H1 (cell line): ENCODE data around the gene DCTPP1. TPM values are rescaled to one million over a fixed set of nuclear protein-coding genes. Genes with fewer than 3 reads are reported as not detected.

Experiments
- CBX8 ChIP-seq: fragments of 300-800, 300-1000 bp; sonication (generic); IDR thresholded peaks from 2 replicates; pipeline ENCODE4 v1.7.1; 2016; ENCODE audit warnings: low read depth, low read length, borderline replicate concordance
- CREB1 ChIP-seq: IDR thresholded peaks from 2 replicates; pipeline ENCODE4 v1.6.1; 2012; ENCODE audit warnings: inconsistent platforms
- CTCF ChIP-seq, 3 experiments: IDR thresholded peaks; 1 replicate in 2 of 3; 2 replicates in 1 of 3; pipeline versions ENCODE4 v1.5.1 to v1.6.1; 2011; ENCODE audit warnings: low read length in 3 of 3, mild to moderate bottlenecking in 3 of 3, inconsistent platforms in 2 of 3, low read depth in 1 of 3, moderate library complexity in 1 of 3; ENCODE audit not compliant: insufficient read depth in 1 of 3; ENCODE audit errors: control extremely low read depth in 1 of 3
- E2F6 ChIP-seq: IDR thresholded peaks from 2 replicates; pipeline ENCODE4 v1.6.1; 2012; ENCODE audit warnings: inconsistent platforms
- EP300 ChIP-seq, 2 experiments: IDR thresholded peaks; 1 replicate in 1 of 2; 2 replicates in 1 of 2; pipeline ENCODE4 v1.6.1; 2011 to 2012; ENCODE audit warnings: low read depth in 2 of 2, low read length in 2 of 2, mild to moderate bottlenecking in 2 of 2, borderline replicate concordance in 1 of 2, inconsistent platforms in 1 of 2, moderate library complexity in 1 of 2
- JUND ChIP-seq: IDR thresholded peaks from 2 replicates; pipeline ENCODE4 v1.6.1; 2011; ENCODE audit warnings: mild to moderate bottlenecking, improper control_type of control experiment, low read length
- MAX ChIP-seq: IDR thresholded peaks from 2 replicates; pipeline ENCODE4 v1.6.1; 2012; ENCODE audit warnings: inconsistent platforms
- PHF8 ChIP-seq: fragments of 200-600 bp; sonication (generic); conservative IDR thresholded peaks from 2 replicates; pipeline ENCODE4 v1.7.1; 2012; ENCODE audit warnings: low read depth, mild to moderate bottlenecking, inconsistent platforms, low read length, moderate library complexity
- SIN3A ChIP-seq, 2 experiments: IDR thresholded peaks in 1 of 2; conservative IDR thresholded peaks in 1 of 2; 2 replicates each; pipeline ENCODE4 v1.6.1; 2011 to 2012; ENCODE audit warnings: low read length in 2 of 2, improper control_type of control experiment in 1 of 2, low read depth in 1 of 2, mild to moderate bottlenecking in 1 of 2
- SP2 ChIP-seq: IDR thresholded peaks from 2 replicates; pipeline ENCODE4 v1.6.1; 2012; ENCODE audit warnings: mild to moderate bottlenecking, low read length, inconsistent platforms
- TBP ChIP-seq: IDR thresholded peaks from 2 replicates; pipeline ENCODE4 v1.6.1; 2011; ENCODE audit warnings: low read depth, low read length, improper control_type of control experiment
- YY1 ChIP-seq: IDR thresholded peaks from 2 replicates; pipeline ENCODE4 v1.6.1; 2011; ENCODE audit warnings: low read depth, mild to moderate bottlenecking, low read length
- polyA plus RNA-seq, 7 experiments: library from polyadenylated mRNA; depleted of rRNA in 3 of 7; stranded (reverse) in 5 of 7; unstranded in 2 of 7; fragments of >200 nt in 5 of 7; fragments of 200-250 nt in 2 of 7; gene quantifications; 1 replicate in 5 of 7; 2 replicates in 1 of 7; 4 replicates in 1 of 7; pipeline versions ENCODE4 v1.2.1 to v1.2.3, GENCODE V29; 2011 to 2013; ENCODE audit warnings: missing spikeins in 2 of 7, mixed read lengths in 2 of 7
- total RNA-seq: library from RNA; stranded (reverse); fragmentation: NEBNext Ultra II Directional; extraction: Animal tissue kit (Norgen Biotek cat#: 25700); gene quantifications from 2 replicates; pipeline ENCODE4 v1.2.1, GENCODE V29; 2021

Gene DCTPP1
- total and polyA plus RNA-seq, 2 of the 8 experiments (the other 6 are each of a cell fraction or from before 2014, with no cell fraction given) = 94.5 to 103 TPM

GRCh38 chr16:30409125-30410060 is 20.4 kb downstream of the DCTPP1 start (continued):
- TF ChIP-seq CBX8 (no peak), CTCF (IDR thresholded peaks at IDR 0.05; ENCODE audit: control extremely low read depth in 1 of 3, insufficient read depth in 1 of 3, low read depth in 1 of 3, low read length in 3 of 3) (peak; percentile 81 to 97 (median 91)), SIN3A (conservative IDR thresholded peaks at IDR 0.05 in 1 of 2, IDR thresholded peaks at IDR 0.05 in 1 of 2; ENCODE audit: low read depth in 1 of 2, low read length in 2 of 2) (no peak; a peak in 1 of 4 replicates), E2F6 (no peak), SP2 (no peak), MAX (no peak), CREB1 (no peak), TBP (peak; percentile 30; the same call in 1 of the 2 replicates), PHF8 (no peak), YY1 (peak; percentile 41; the same call in 1 of the 2 replicates), EP300 (IDR thresholded peaks at IDR 0.05; ENCODE audit: borderline replicate concordance in 1 of 2, low read depth in 2 of 2, low read length in 2 of 2) (no peak), JUND (0 out of 2 replicates have a peak, but pooled peaks have one; percentile 27)
- TF ChIP-seq, all 59 proteins: peak for 9
